Ishikawa (cell line): ENCODE results near the gene VTI1B.

ENCODE experiments used
- EGR1 ChIP-seq: IDR thresholded peaks from 2 replicates; pipeline ENCODE4 v1.6.1; 2012
- EP300 ChIP-seq: IDR thresholded peaks from 2 replicates; pipeline ENCODE4 v1.6.1; 2012; ENCODE audit warnings: borderline replicate concordance
- FOXM1 ChIP-seq: IDR thresholded peaks from 2 replicates; pipeline ENCODE4 v1.6.1; 2012; ENCODE audit warnings: low read depth, borderline replicate concordance
- RAD21 ChIP-seq: IDR thresholded peaks from 2 replicates; pipeline ENCODE4 v1.6.1; 2012; ENCODE audit warnings: low read depth
- TF ChIP-seq, protein P1 (sequence below): IDR thresholded peaks from 2 replicates; pipeline ENCODE4 v1.6.1; 2012; ENCODE audit warnings: low read depth, mild to moderate bottlenecking
- TF ChIP-seq, protein P2 (sequence below): IDR thresholded peaks from 2 replicates; pipeline ENCODE4 v1.6.1; 2012

DNA sequence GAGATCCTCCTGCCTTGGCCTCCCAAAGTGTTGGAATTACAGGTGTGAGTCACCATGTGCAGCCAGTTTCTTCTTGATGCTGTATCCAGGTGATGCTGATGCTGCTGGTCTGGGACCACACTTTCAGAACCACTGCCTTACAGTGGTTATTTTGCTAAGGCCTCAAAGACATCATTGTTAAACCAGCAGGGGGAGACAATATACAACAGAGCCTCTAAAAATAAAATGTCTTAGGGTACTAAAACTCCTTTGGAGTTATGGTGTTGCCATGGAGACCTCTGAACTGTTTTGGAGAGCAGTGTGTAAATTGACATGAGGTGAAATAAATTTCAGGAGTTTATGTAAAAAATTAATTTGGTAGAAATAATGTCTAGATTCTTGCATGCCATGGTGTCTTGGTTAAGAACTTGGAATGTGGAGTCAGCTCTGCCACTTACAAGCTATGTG is 55.8 kb downstream of the VTI1B start:
- TF ChIP-seq, protein P1, sequence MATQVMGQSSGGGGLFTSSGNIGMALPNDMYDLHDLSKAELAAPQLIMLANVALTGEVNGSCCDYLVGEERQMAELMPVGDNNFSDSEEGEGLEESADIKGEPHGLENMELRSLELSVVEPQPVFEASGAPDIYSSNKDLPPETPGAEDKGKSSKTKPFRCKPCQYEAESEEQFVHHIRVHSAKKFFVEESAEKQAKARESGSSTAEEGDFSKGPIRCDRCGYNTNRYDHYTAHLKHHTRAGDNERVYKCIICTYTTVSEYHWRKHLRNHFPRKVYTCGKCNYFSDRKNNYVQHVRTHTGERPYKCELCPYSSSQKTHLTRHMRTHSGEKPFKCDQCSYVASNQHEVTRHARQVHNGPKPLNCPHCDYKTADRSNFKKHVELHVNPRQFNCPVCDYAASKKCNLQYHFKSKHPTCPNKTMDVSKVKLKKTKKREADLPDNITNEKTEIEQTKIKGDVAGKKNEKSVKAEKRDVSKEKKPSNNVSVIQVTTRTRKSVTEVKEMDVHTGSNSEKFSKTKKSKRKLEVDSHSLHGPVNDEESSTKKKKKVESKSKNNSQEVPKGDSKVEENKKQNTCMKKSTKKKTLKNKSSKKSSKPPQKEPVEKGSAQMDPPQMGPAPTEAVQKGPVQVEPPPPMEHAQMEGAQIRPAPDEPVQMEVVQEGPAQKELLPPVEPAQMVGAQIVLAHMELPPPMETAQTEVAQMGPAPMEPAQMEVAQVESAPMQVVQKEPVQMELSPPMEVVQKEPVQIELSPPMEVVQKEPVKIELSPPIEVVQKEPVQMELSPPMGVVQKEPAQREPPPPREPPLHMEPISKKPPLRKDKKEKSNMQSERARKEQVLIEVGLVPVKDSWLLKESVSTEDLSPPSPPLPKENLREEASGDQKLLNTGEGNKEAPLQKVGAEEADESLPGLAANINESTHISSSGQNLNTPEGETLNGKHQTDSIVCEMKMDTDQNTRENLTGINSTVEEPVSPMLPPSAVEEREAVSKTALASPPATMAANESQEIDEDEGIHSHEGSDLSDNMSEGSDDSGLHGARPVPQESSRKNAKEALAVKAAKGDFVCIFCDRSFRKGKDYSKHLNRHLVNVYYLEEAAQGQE: no peak
- TF ChIP-seq FOXM1 (no peak), RAD21 (peak; percentile 75), EGR1 (no peak), EP300 (no peak)
- TF ChIP-seq, protein P2, sequence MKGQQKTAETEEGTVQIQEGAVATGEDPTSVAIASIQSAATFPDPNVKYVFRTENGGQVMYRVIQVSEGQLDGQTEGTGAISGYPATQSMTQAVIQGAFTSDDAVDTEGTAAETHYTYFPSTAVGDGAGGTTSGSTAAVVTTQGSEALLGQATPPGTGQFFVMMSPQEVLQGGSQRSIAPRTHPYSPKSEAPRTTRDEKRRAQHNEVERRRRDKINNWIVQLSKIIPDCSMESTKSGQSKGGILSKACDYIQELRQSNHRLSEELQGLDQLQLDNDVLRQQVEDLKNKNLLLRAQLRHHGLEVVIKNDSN: no peak
